Neural cell (in vitro differentiated cells): ENCODE results near the gene HSBP1.

ENCODE experiments used
- CTCF ChIP-seq: fragments of 450-650 bp; IDR thresholded peaks from 2 replicates; pipeline ENCODE4 v1.5.1; 2014; ENCODE audit warnings: antibody characterized with exemption, mild to moderate bottlenecking, moderate library complexity; ENCODE audit not compliant: poor library complexity, severe bottlenecking
- EP300 ChIP-seq: fragments of 450-650 bp; conservative IDR thresholded peaks from 2 replicates; pipeline ENCODE4 v1.6.1; 2014; ENCODE audit warnings: antibody characterized with exemption, mild to moderate bottlenecking, moderate library complexity; ENCODE audit not compliant: poor library complexity, severe bottlenecking
- EZH2 ChIP-seq: fragments of 200-600, 300-800 bp; shearing (Covaris generic), sonication (generic); IDR thresholded peaks from 2 replicates; pipeline ENCODE4 v1.6.1; 2014; ENCODE audit warnings: antibody characterized with exemption, low read length, borderline replicate concordance, mild to moderate bottlenecking; ENCODE audit not compliant: insufficient read depth, poor library complexity, severe bottlenecking
- POLR2AphosphoS5 ChIP-seq: IDR thresholded peaks from 2 replicates; pipeline ENCODE4 v1.6.1; 2012
- RAD21 ChIP-seq: fragments of 450-650 bp; conservative IDR thresholded peaks from 2 replicates; pipeline ENCODE4 v1.6.1; 2014; ENCODE audit warnings: antibody characterized with exemption, mild to moderate bottlenecking, moderate library complexity
- SMC3 ChIP-seq: fragments of 450-650 bp; conservative IDR thresholded peaks from 2 replicates; pipeline ENCODE4 v1.6.1; 2014; ENCODE audit warnings: antibody characterized with exemption, mild to moderate bottlenecking, moderate library complexity; ENCODE audit not compliant: poor library complexity
- TAF1 ChIP-seq: IDR thresholded peaks from 2 replicates; pipeline ENCODE4 v1.6.1; 2012; ENCODE audit warnings: low read depth

GRCh38 chr16:83859265-83859664, 51.5 kb downstream of the HSBP1 start:
- TF ChIP-seq TAF1 (no peak), CTCF (no peak), RAD21 (no peak), POLR2AphosphoS5 (no peak), EZH2 (no peak), EP300 (no peak), SMC3 (no peak)
